GM13976 (cell line): Measurements from ENCODE around the gene LCMT1.

Experiments used
- DNase-seq: peaks from one replicate; pipeline ENCODE4 v3.0.0; 2012; ENCODE audit warnings: low spot score
- CTCF ChIP-seq: IDR thresholded peaks from 2 replicates; pipeline ENCODE4 v1.5.1; 2012; ENCODE audit warnings: borderline replicate concordance, mild to moderate bottlenecking; ENCODE audit not compliant: insufficient read depth; ENCODE audit errors: extremely low read depth, missing control alignments, control extremely low read depth
- in situ Hi-C: fragments of 300-500 bp; cut with MboI; formaldehyde crosslinking; loops from one replicate; pipeline ENCODE4 v1.12.0; 2022; ENCODE audit warnings: low sequenced_read_pairs, mixed read lengths, inconsistent platforms; ENCODE audit not compliant: unreplicated experiment

Gene LCMT1

DNA sequence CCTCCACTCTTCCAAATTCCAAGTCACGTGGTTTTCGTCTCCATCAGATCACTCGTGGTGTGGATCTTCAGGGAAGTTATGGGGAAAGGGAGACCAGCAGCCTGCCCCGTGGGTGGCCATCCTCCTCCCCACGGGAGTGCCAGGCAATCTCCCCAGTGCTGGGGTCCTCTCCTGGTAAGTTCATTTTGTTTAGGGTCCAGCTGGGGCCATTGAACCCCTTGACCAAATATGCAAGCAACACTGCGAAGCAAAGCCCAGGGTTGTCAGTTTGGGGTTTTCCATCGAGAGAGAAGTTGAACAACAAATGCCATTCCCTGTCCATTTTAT lies 4.1 kb upstream of the LCMT1 start:
- TF ChIP-seq CTCF: no peak
- no peak for DNase-seq
- in situ Hi-C loops: no loop called here

DNA sequence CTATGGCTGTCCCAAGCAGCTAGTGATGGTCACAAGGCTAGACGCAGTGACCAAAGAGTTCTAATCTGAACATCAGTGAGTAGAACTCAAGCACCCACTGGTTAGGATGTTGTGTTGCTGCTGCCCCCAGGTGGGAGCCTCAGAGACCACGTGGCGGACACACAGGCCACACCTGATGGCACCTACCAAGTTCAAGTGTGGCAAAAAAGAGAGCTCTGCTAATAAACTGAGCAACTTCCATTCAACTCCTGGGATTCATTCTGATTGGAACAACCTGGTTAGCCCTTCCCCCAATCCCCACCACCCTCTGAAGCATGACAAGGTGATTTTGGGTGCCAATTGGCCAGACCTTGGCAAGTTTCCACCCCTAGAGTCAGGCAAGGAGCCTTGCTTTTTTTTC lies 3.5 kb upstream of the LCMT1 start:
- in situ Hi-C loops: no loop called here
- TF ChIP-seq CTCF: peak; percentile 25
- peak; percentile 41 for DNase-seq

GRCh38 chr16:25109643-25110042 lies 1.9 kb upstream of the LCMT1 start:
- TF ChIP-seq CTCF: no peak
- DNase-seq: no peak
- in situ Hi-C loops: no loop called here

DNA sequence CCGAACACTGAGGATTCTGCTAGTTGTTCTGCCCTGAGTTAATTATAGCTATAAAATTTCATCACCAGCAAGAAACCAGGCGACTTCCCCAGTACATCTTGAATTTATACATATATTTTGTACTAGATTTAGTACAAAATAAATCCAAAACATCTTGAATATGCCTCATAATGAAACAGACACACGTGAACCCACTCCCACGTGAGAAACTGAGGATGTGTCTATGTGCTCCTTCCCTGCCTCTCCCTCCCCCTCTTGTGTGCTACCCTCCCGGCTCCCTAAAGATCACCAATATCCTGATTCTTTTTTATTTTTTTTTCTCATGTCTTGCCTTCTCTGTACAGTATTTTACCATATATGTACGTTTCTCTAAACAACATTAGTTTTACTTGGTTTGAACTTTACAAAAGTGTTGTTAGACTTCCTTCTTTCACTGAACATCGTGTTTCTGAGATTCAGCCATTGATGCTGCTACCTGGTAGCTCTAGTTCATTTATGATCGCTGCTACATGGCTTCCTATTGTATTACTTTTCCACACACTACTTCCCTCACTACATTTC lies 1.1 kb upstream of the LCMT1 start:
- no peak for DNase-seq
- in situ Hi-C loops: no loop called here
- no peak for TF ChIP-seq CTCF

GRCh38 chr16:25114121-25114520 lies 2.6 kb downstream of the LCMT1 start:
- in situ Hi-C loops: no loop called here
- TF ChIP-seq CTCF: no peak
- no peak for DNase-seq

GRCh38 chr16:25118851-25119578 lies 7.5 kb downstream of the LCMT1 start:
- DNase-seq: no peak
- TF ChIP-seq CTCF: no peak
- in situ Hi-C loops: no loop called here
